Cardiac fibroblast (primary cell): Measurements from ENCODE around the gene ERVFRD-1.

ENCODE experiments used
- DNase-seq, 2 donors: peaks; one replicate each; pipeline versions ENCODE4 v3.0.0 to v3.0.0-alpha.2; 2010; ENCODE audit warnings: low read depth in 2 of 2
- H3K4me3 ChIP-seq, 2 donors: replicated peaks in 1 of 2; 1 replicate in 1 of 2; 2 replicates in 1 of 2; pipeline ENCODE4 v1.5.1; 2011; ENCODE audit warnings: low read depth in 2 of 2, low read length in 2 of 2, mild to moderate bottlenecking in 2 of 2, moderate library complexity in 1 of 2
- TF ChIP-seq, protein P1 (sequence below): IDR thresholded peaks from one replicate; pipeline ENCODE4 v1.5.1; 2011; ENCODE audit warnings: low read depth, mild to moderate bottlenecking, low read length, inconsistent platforms

Gene ERVFRD-1

DNA sequence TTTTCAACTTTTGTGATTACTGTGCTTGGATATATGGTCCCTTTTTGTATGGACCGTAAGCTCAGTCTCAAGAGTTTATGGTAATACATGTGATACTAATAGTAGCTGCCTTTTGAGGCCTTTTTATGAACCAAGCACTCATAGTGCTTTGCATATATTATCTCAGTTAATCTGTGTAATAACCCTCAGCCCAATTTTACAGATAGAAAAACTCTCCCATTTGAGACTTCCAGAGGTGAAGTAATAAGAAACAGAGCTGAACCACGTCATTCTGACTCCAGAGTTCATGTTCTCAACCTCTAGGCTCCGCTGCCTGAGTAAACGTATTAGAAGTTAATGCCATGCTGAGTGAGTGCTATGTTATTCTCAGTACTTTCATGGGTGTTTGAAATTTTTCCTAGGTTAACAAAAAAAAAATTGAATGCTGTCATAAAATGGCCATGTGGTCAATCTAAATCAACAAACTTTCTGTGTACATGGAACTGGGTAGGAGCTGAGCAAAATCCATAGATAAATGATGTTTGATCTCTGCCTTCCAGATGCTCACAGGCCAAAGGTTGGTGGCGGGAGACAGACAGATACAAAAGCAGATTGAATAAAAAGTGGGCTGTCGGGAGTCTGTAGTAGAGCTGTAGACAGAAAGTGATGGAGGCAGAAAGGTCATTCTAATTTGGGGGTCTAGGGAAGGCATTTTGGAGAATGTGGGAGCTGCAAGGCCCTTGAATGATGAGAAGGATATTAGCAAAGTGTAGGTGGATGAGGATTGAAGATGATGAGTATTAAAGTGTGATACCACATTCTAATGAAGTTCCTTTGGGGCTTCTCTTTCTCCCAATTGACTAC, 44.8 kb downstream of the ERVFRD-1 start:
- TF ChIP-seq, protein P1, sequence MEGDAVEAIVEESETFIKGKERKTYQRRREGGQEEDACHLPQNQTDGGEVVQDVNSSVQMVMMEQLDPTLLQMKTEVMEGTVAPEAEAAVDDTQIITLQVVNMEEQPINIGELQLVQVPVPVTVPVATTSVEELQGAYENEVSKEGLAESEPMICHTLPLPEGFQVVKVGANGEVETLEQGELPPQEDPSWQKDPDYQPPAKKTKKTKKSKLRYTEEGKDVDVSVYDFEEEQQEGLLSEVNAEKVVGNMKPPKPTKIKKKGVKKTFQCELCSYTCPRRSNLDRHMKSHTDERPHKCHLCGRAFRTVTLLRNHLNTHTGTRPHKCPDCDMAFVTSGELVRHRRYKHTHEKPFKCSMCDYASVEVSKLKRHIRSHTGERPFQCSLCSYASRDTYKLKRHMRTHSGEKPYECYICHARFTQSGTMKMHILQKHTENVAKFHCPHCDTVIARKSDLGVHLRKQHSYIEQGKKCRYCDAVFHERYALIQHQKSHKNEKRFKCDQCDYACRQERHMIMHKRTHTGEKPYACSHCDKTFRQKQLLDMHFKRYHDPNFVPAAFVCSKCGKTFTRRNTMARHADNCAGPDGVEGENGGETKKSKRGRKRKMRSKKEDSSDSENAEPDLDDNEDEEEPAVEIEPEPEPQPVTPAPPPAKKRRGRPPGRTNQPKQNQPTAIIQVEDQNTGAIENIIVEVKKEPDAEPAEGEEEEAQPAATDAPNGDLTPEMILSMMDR = no peak
- H3K4me3 ChIP-seq = no peak overlapping the region
- no peak for DNase-seq

DNA sequence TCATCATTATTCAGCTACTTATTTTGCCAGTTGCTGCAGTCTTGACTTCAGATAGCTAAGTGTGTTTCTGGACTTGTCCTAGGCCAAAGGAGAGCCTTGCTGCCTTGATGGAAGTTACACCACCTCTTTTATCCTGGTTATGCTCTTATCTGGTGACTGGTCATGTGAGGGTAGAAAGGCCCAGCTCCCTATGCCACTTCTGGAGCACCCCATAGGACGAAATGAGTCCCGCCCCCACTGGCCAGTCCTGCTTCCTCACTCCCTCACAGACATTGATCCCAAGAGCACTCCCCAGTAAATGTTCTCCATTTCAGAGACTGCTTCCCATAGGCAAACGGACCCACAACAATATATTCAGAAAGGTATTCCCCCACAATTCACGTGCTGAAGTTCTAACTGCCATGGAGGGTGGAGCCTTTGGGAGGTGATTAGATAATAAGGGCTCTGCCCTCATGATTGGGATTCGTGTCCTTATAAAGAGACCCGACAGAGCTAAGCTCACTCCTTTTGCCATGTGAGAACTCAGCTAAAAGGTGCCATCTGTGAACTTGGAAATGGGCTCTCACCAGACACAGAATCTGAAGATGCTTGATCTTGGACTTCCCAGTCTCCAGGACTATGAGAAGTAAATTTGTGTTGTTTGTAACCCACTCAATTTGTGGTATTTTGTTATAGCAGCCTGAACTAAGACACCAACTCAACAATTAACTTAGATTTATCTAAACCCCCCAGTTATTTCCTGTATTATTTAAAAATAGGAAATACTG, 45.9 kb downstream of the ERVFRD-1 start:
- no peak for DNase-seq
- TF ChIP-seq, protein P1 = no peak
- H3K4me3 ChIP-seq = no peak overlapping the region

DNA sequence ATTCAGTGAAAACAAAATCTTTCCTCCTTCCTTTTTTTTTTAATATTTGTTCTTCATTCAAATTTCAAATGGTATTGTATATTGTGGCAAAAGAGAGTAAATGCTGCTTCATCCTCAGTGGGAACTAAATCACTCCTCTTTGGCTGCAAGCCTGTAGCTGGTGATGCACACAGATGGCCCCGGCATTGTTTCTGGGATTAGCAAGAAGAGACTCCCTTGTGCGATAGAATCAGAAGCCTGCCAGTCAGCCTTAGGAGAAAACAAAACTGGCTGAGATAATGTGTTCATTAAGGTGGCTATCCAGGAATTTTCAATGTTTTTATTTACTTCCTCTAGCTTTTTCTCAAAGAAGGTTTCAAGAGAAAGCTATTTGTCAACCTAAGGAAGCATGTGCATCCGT, 46.7 kb downstream of the ERVFRD-1 start:
- no peak for DNase-seq
- TF ChIP-seq, protein P1 = no peak
- no peak overlapping the region for H3K4me3 ChIP-seq

DNA sequence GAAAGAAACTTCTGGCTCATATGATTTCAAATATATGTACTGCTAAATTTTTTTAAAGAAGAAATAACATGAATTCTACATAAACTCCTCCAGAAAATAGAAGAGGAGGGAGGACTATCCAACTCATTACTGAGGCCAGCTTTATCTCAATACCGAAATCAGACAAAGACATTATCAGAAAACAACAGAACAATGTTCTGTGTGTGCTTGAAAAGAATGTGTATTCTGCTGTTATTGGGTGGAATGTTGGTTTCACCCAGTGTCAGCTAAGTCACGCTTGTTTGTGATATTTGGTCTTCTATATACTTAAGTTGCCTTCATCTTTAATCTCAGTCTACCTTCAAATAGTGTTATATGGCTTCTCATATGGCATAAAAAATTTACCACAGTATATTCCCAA, 48.8 kb downstream of the ERVFRD-1 start:
- no peak overlapping the region for H3K4me3 ChIP-seq
- no peak for DNase-seq
- TF ChIP-seq, protein P1 = no peak

DNA sequence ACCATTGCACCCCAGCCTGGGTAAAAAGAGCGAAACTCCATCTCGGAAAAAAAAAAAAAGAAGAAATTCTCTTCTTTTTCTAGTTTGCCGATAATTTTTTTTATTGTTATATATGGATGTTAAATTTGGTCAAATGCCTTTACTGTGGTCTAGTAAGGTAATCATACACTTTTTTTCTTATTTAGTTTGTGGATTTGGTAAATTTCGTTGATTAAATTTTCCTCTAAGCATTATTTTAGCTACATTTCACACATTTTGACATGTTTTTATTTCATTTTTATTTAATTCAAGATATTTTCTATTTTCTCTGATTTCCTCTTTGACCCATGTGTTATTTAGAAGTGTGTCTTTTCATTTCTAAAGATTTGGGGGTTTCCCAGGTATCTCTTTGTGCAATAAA, 49.4 kb downstream of the ERVFRD-1 start:
- TF ChIP-seq, protein P1 = no peak
- DNase-seq = no peak
- no peak overlapping the region for H3K4me3 ChIP-seq

DNA sequence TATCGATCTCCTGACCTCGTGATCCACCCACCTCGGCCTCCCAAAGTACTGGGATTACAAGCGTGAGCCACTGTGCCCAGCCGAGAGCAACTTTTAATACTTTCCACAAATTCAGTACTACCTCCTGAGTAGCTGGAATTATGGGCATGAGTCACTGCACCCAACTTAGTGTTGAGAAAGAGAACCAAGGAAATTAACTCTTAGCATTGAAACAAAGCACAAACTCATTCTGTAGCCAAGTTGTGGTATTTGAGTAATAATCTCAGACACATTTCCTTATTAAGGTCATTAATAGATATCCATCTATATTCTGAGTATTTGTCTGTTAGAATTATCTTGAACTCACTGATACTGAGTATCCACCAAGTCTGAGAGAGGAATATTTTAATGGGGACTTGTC, 53.1 kb downstream of the ERVFRD-1 start:
- TF ChIP-seq, protein P1 = no peak
- no peak overlapping the region for H3K4me3 ChIP-seq
- peak in 1 of 2 donors; percentile 11 for DNase-seq
